Measurements from ENCODE around the gene UBE2D2. TPM values are rescaled to one million over a fixed set of nuclear protein-coding genes. Genes with fewer than 3 reads are reported as not detected.

The UBE2D2 gene
- total RNA-seq, 4 donors from 2014 or later = 80.0 to 99.8 (median 85.0) TPM

- no peak overlapping the region for H3K4me3 ChIP-seq (ENCODE audit: low read depth, poor library complexity, severe bottlenecking)
- intact Hi-C loops (cut with DNase I; ENCODE audit: low total_unique reads) = no loop called here
- TF ChIP-seq CTCF (IDR thresholded peaks at IDR 0.05) (no peak), POLR2A (IDR thresholded peaks at IDR 0.05) (no peak)
- WGBS, 2 donors = 80 to 84% methylated on average over 10 to 11 of the region's 11 CpGs
- peak in 1 of 2 donors; percentile 88 for DNase-seq (ENCODE audit: low spot score in 2 of 2)
Measured at GRCh38 chr5:139639619-139640380, 78.7 kb downstream of the UBE2D2 start.

GRCh38 chr5:139640421-139641115 is 79.4 kb downstream of the UBE2D2 start:
- no peak overlapping the region for H3K4me3 ChIP-seq (ENCODE audit: low read depth, poor library complexity, severe bottlenecking)
- no peak for TF ChIP-seq POLR2A (IDR thresholded peaks at IDR 0.05)
- TF ChIP-seq CTCF (IDR thresholded peaks at IDR 0.05) = no peak
- 88 to 90% methylated on average over 13 of the region's 13 CpGs for WGBS, 2 donors
- intact Hi-C loops (cut with DNase I; ENCODE audit: low total_unique reads) = no loop called here
- DNase-seq (ENCODE audit: low spot score in 2 of 2) = no peak

GRCh38 chr5:139641116-139642080 is 80.3 kb downstream of the UBE2D2 start:
- no peak overlapping the region for H3K4me3 ChIP-seq (ENCODE audit: low read depth, poor library complexity, severe bottlenecking)
- 74 to 87% methylated on average over 6 of the region's 6 CpGs for WGBS, 2 donors
- DNase-seq (ENCODE audit: low spot score in 2 of 2) = peak in 1 of 2 donors; percentile 73
- intact Hi-C loops (cut with DNase I; ENCODE audit: low total_unique reads) = no loop called here
- TF ChIP-seq POLR2A (IDR thresholded peaks at IDR 0.05) = no peak
- no peak for TF ChIP-seq CTCF (IDR thresholded peaks at IDR 0.05)

- intact Hi-C loops (cut with DNase I; ENCODE audit: low total_unique reads) = no loop called here
- 52 to 67% methylated on average over 7 of the region's 7 CpGs for WGBS, 2 donors
- TF ChIP-seq POLR2A (IDR thresholded peaks at IDR 0.05) = no peak
- no peak for TF ChIP-seq CTCF (IDR thresholded peaks at IDR 0.05)
- H3K4me3 ChIP-seq (ENCODE audit: low read depth, poor library complexity, severe bottlenecking) = no peak overlapping the region
- DNase-seq (ENCODE audit: low spot score in 2 of 2) = peak in 1 of 2 donors; percentile 82
Measured at GRCh38 chr5:139642213-139642612, 81.1 kb downstream of the UBE2D2 start.
